OCI-LY7 (cell line): ENCODE measurements around the gene PWWP2A.
"Not testable (repeated sequence)": the region's sequence is repeated elsewhere in the genome, so short reads cannot be mapped to it uniquely, and the experiment has no call there.

ENCODE experiments used
- CTCF ChIP-seq: fragments of 200-600 bp; sonication (generic); conservative IDR thresholded peaks from 2 replicates; pipeline ENCODE4 v1.5.1; 2014; ENCODE audit warnings: mild to moderate bottlenecking, antibody characterized with exemption, low read length, moderate library complexity, mixed read lengths
- EZH2phosphoT487 ChIP-seq: fragments of 200-600 bp; sonication (generic); IDR thresholded peaks from 2 replicates; pipeline ENCODE4 v1.6.1; 2018; ENCODE audit warnings: low read depth, borderline replicate concordance, mild to moderate bottlenecking, mixed run types, antibody characterized with exemption, low read length, moderate library complexity, mixed read lengths

GRCh38 chr5:160160875-160161274 lies 41.6 kb upstream of the PWWP2A start:
- TF ChIP-seq CTCF, EZH2phosphoT487: not testable (repeated sequence)
